Ascending aorta (tissue), 2 donors: ENCODE measurements around the gene LRRC28. TPM values are rescaled to one million over a fixed set of nuclear protein-coding genes. Genes with fewer than 3 reads are reported as not detected.

Source experiments
- DNase-seq, 2 donors: peaks; one replicate each; pipeline ENCODE4 v3.0.0-alpha.2; 2019; ENCODE audit warnings: low spot score in 2 of 2
- H3K27ac ChIP-seq, 2 donors: fragments of 200-600 bp; sonication (generic); one replicate each; pipeline ENCODE4 v1.5.1; 2016 to 2017; ENCODE audit warnings: mild to moderate bottlenecking in 1 of 2
- H3K27me3 ChIP-seq: fragments of 200-600 bp; sonication (generic); one replicate; pipeline ENCODE4 v1.5.1; 2017
- H3K36me3 ChIP-seq, 2 donors: fragments of 200-600 bp; sonication (generic); one replicate each; pipeline ENCODE4 v1.5.1; 2016
- H3K4me1 ChIP-seq, 2 donors: fragments of 200-600 bp; sonication (generic); one replicate each; pipeline ENCODE4 v1.5.1; 2016 to 2017; ENCODE audit warnings: mild to moderate bottlenecking in 1 of 2
- H3K4me3 ChIP-seq, 2 donors: fragments of 200-600 bp; sonication (generic); one replicate each; pipeline ENCODE4 v1.5.1; 2016 to 2017; ENCODE audit warnings: mild to moderate bottlenecking in 1 of 2
- H3K9me3 ChIP-seq, 2 donors: fragments of 200-600 bp; sonication (generic); one replicate each; pipeline ENCODE4 v1.5.1; 2016
- intact Hi-C: fragments of 100-400 bp; cut with DNase I; formaldehyde crosslinking; loops from one replicate; pipeline ENCODE4 v1.15.1; 2023
- total RNA-seq: library from RNA; depleted of rRNA; stranded (reverse); fragments of >200 nt; gene quantifications from one replicate; pipeline ENCODE4 v1.1.0, GENCODE V29; 2016
- TF ChIP-seq, protein P1 (sequence below), 3 experiments: fragments of 200-600 bp in 2 of 3; fragments of 450-650 bp in 1 of 3; sonication (generic) in 2 of 3; IDR thresholded peaks; one replicate each; pipeline ENCODE4 v1.5.1; 2016 to 2019; ENCODE audit warnings: antibody characterized with exemption in 3 of 3, mild to moderate bottlenecking in 1 of 3, moderate library complexity in 1 of 3

Gene LRRC28
- total RNA-seq, 1 donor from 2014 or later: 24.2 TPM

DNA sequence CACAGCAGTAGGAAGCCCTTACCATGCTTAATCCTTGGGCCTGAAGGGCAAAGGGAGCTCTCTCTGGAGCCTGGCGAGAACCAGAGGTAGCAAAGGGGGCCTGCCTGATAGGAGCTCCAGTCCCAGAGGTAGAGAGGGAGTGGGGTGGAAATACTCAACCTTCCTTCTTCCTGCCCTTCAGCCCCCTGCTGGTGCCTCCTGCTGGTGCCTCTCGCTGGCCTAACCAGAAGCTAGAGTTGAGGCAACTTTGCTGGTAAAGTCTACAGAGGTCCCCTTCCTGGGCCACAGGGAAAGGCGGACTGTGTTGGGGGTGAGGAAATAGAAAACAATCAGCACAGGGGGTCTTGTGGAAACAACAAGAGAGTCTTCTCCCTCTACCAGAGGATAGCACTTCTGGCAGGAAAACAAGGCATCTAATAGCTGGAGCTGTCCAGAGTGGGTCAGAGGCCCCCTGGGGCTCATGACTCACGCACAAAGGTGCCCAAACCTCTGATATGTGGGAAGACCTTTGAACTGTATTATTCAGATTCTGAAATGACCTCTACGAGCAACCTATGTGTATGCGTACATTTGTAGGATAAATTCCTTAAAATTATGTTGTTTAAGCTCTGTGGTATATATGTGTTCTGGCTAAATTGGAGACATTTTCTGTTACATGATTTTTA, 133.9 kb downstream of the LRRC28 start:
- Histone ChIP-seq H3K36me3 (no peaks in the 10 kb centered on the region), H3K9me3 (no peaks in the 10 kb centered on the region), H3K4me3 (no peak overlapping the region), H3K27me3 (no peaks in the 10 kb centered on the region), H3K4me1 (no peaks in the 10 kb centered on the region), H3K27ac (no peak overlapping the region)
- TF ChIP-seq, protein P1, sequence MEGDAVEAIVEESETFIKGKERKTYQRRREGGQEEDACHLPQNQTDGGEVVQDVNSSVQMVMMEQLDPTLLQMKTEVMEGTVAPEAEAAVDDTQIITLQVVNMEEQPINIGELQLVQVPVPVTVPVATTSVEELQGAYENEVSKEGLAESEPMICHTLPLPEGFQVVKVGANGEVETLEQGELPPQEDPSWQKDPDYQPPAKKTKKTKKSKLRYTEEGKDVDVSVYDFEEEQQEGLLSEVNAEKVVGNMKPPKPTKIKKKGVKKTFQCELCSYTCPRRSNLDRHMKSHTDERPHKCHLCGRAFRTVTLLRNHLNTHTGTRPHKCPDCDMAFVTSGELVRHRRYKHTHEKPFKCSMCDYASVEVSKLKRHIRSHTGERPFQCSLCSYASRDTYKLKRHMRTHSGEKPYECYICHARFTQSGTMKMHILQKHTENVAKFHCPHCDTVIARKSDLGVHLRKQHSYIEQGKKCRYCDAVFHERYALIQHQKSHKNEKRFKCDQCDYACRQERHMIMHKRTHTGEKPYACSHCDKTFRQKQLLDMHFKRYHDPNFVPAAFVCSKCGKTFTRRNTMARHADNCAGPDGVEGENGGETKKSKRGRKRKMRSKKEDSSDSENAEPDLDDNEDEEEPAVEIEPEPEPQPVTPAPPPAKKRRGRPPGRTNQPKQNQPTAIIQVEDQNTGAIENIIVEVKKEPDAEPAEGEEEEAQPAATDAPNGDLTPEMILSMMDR (IDR thresholded peaks at IDR 0.05): no peak
- intact Hi-C loops: no loop called here
- no peak for DNase-seq

DNA sequence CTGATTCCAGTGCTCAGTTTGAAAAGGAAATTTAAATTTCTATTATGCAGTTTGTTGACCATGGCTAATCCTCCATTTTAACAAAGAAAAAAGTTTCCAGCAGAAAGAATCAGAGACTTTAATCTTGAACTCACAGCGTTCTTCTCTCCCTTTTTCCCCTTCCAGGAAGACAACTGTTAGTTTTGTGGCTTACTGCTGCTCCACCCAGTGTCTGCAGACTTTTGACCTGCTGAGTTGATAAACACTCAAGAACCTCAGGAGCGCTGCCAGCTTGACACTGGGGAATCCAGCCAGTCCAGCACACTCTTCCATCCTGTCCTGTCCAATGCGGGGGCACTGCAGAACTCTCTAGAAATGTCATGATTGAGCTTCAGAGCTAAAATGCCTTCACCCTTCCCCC, 134.6 kb downstream of the LRRC28 start:
- H3K27ac ChIP-seq: no peak overlapping the region
- no peak for DNase-seq
- H3K4me1 ChIP-seq: no peaks in the 10 kb centered on the region
- no peaks in the 10 kb centered on the region for H3K36me3 ChIP-seq
- H3K9me3 ChIP-seq: peaks cover 0 to under 1% of the 10 kb centered on the region in 2 donors
- H3K27me3 ChIP-seq: no peaks in the 10 kb centered on the region
- no peak overlapping the region for H3K4me3 ChIP-seq
- TF ChIP-seq, protein P1 (IDR thresholded peaks at IDR 0.05): no peak
- intact Hi-C loops: no loop called here

DNA sequence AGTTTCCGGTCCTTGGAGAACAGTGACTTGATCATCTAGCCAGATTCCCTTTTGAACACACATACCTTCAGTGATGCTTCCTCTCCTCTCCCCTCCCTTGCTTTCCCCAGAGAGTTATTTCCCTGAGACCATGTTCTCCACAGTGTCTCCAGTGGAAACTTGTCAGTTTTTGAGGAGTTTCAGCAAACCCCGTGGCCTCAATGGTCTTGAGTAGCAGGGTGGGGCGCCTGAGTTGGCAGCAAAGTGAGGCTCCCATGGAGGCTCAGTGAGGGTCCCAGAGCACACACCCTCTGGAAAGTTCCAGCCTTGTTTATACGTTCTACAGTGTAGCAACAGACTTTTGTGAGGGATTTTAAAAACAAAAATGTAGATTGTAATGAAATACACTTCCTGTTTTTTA, 135.1 kb downstream of the LRRC28 start:
- Histone ChIP-seq H3K9me3 (peaks cover 0 to 5% of the 10 kb centered on the region in 2 donors), H3K4me3 (no peak overlapping the region), H3K36me3 (no peaks in the 10 kb centered on the region), H3K27ac (no peak overlapping the region), H3K4me1 (no peaks in the 10 kb centered on the region), H3K27me3 (no peaks in the 10 kb centered on the region)
- DNase-seq: no peak
- intact Hi-C loops: no loop called here
- TF ChIP-seq, protein P1 (IDR thresholded peaks at IDR 0.05): no peak

DNA sequence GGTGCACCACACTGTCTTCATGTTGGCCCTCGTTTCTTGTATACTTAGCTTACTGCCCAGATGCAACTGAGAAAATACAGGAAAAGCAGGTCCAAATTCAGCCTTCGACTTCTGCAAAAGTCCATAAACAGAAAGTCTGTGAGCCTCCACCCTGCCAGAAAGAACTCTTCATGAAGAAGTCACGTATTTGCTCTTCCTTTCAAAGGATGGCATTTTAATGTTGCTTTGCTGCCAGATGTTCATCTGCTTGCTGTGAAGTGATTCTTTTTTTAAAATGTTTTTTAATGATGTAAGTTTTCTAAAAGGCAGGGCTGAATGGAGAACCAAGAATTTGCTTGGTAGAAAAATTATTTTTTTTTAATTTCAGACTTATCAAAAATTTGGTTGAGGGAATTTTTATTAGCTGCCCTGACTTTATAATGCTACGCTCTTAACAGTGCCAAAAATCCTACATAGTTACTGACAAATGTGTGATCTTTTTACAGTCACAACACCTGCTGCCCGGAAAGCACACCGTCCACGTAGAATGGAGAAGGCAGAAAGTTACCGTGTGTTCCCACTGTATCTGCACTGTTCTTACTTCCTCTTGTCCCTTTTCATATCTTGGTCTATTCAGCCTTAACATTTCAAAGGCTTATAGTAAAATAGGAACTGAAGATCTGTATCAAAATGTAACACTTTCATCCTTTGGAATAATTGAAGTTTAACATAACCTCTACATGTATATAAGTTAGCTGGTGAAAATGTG, 136.3 kb downstream of the LRRC28 start:
- TF ChIP-seq, protein P1 (IDR thresholded peaks at IDR 0.05): no peak
- intact Hi-C loops: no loop called here
- DNase-seq: no peak
- no peak overlapping the region for H3K4me3 ChIP-seq
- H3K36me3 ChIP-seq: no peaks in the 10 kb centered on the region
- no peaks in the 10 kb centered on the region for H3K27me3 ChIP-seq
- no peaks in the 10 kb centered on the region for H3K4me1 ChIP-seq
- no peak overlapping the region for H3K27ac ChIP-seq
- peaks cover 0 to 17% of the 10 kb centered on the region in 2 donors for H3K9me3 ChIP-seq

DNA sequence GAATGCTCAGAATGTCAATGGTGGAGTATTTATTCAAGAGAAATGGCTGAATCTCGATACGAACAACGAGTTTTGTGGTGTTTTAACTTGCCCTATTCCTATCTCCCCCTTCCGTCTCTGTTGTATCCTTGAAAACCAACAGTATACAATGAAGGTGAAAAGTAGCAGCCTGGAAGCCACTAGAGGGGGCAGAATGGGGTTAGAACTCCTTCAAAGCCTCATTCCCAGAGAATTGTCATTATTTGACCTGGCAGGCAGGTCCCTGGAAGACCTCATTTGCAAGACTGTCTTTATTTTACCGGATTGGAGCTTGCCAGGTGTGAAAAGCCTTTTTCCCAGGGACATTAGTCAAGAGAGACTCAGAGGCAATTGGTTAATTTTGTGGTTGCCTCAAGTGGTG, 139.4 kb downstream of the LRRC28 start:
- H3K36me3 ChIP-seq: no peaks in the 10 kb centered on the region
- peaks cover 0 to 21% of the 10 kb centered on the region in 2 donors for H3K9me3 ChIP-seq
- DNase-seq: no peak
- intact Hi-C loops: no loop called here
- no peaks in the 10 kb centered on the region for H3K27me3 ChIP-seq
- TF ChIP-seq, protein P1 (IDR thresholded peaks at IDR 0.05): no peak
- no peak overlapping the region for H3K27ac ChIP-seq
- H3K4me1 ChIP-seq: no peaks in the 10 kb centered on the region
- no peak overlapping the region for H3K4me3 ChIP-seq
